Fibroblast of skin of right biceps (primary cell): Measurements from ENCODE around the gene C19orf67.

ENCODE experiments used
- DNase-seq: peaks from one replicate; pipeline ENCODE4 v3.0.0-alpha.2; 2013

Gene C19orf67

GRCh38 chr19:14085309-14085995, at the start of gene C19orf67:
Gene C19orf67 (minus strand): TSS chr19:14085783. CDS start chr19:14085627, 156 bp downstream.
- no peak for DNase-seq

- no peak for DNase-seq
These were observed 49.8 kb upstream of the C19orf67 start for GRCh38 chr19:14135355-14135754.

GRCh38 chr19:14127929-14128509, 42.4 kb upstream of the C19orf67 start:
- no peak for DNase-seq

DNA sequence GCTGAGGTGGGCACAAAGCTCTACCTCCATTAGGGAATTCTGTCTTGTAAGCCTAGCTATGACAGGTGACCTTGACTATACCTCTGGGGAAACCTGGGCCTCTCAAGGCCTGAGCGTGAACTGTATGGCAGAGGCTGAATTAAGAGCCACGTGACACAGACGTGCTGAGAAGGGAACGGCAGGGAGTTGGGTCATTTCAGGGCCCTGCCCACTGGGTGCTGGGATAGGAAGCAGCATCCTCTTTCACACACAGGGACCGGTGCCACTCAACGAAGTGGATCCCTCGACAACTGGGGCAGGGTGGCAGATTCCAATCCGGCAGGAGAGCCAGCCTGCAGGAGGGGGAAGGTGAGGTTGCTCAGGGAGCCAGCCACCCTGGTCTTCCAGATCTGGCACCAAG, 41.6 kb upstream of the C19orf67 start:
- DNase-seq: no peak

DNA sequence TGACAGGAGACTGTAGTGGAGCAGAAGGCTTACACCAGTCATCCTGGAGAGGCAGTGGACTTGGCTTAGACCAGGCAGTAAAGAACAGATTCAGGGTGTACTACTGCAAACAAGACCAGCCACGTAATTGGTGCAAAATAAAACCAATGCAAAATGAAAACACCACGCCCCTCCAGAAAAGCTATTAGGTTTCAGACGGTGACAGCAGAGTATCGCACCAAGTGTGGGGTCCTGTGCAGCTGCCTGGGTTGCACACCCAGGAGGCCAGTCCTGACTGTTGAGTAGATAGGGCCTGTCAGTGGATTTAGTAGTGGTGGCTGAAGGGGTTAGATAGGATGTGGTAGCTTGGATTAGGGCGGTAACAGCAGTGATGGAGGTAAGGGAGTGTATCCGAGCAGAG, 37.3 kb upstream of the C19orf67 start:
- no peak for DNase-seq

DNA sequence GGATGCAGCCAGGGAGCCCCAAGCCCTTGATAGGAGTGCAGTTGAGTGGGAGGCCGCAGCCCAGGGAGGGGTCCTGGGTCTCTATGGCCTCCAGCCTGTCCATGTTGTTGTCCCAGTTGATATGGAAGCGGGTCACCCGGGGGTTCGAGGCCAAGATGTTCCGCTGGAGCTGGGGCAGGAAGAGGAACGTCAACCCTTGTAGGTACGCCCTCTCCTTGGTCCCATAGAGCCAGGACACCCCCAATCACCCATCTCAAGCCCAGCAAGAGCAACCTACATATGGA, 34.9 kb upstream of the C19orf67 start:
- no peak for DNase-seq

DNA sequence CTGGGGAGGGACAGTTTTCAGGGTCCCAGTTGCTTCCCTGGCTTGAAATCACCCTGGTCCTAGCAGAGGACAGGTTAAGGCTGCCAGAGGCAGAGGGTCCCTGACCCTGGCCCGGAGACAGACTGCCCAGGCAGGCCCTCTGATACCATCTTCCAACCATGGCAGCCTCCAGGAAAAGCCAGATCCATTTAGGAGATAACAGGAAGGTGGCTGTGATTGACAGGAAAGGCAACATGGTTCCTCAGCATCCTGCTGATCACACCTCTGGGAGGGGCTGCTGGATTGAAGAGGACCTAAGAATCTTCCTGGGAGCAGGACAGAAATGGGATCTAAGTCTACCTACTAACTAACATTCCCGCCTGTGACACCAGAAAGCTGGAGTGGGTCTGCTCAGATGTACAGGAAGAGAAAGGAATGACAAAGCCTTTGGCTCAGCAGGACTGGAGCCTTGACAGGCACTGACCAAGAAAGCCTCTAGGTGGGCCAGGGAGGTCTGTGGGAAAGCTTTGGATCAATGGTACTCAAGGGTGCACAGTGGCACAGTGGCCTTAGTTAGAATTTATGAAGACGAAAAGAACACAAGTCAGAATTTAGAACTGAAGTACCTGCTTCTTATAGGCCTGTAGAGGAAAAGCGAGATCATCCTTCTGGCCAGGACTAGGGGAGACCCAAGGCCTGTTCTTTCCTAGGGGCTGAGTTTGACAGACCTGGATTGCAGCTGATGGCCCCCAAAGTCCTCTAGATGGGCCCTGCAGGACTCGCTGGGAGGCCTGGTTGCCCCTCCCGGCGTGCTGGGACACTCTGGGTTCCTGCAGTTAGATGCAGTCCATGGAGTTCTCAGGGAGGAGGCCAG, 34.3 kb upstream of the C19orf67 start:
- DNase-seq: no peak

GRCh38 chr19:14119146-14119545, 33.6 kb upstream of the C19orf67 start:
- no peak for DNase-seq

DNA sequence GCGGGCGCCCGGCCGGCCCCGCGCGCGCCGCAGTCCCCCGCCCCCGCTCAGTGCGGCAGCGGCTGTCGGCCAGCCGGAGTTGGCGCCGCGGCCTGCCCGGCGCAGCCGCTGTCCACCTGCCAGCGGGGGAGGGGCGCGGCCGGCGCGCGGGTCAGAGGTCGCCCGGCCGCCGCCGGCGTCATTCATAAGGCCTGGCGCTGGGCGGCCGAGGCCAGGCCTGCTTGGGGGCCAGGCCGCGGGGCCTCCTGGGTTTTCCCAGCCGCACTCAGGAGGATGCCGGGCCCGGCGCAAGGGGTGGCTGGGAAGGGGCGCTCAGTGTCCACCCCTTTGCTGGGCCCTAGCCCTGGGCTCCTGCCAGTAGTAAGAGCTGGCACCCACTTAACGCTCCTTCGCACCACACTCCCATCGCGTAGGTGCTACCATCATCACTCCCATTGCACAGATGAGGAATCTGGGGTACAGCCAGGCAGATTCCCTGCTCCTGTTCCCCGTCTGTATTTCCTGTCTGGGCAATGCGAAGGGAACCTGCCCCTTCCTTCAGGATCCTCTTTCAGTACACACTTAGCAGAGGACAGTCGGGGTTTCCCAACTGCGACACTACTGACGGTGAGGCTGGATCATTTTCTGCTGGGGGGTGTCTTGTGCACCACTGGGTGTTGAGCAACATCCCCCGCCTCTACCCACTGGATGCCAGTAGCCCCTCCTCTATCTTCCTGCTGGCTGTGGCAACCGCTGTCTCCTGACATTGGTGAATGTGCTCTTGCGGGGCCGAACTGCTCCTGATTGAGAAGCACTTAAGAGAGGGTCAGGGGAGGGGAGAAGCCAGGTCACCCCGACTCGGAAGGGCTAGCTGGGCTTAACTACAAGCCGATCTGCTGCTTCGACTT, 32.8 kb upstream of the C19orf67 start:
- DNase-seq: peak; percentile 49

- DNase-seq: peak; percentile 99
These were observed 32.1 kb upstream of the C19orf67 start, which contains the start of gene PRKACA for GRCh38 chr19:14117668-14118164. Gene PRKACA (minus strand): TSS chr19:14117762. CDS start chr19:14117547, 215 bp downstream.

DNA sequence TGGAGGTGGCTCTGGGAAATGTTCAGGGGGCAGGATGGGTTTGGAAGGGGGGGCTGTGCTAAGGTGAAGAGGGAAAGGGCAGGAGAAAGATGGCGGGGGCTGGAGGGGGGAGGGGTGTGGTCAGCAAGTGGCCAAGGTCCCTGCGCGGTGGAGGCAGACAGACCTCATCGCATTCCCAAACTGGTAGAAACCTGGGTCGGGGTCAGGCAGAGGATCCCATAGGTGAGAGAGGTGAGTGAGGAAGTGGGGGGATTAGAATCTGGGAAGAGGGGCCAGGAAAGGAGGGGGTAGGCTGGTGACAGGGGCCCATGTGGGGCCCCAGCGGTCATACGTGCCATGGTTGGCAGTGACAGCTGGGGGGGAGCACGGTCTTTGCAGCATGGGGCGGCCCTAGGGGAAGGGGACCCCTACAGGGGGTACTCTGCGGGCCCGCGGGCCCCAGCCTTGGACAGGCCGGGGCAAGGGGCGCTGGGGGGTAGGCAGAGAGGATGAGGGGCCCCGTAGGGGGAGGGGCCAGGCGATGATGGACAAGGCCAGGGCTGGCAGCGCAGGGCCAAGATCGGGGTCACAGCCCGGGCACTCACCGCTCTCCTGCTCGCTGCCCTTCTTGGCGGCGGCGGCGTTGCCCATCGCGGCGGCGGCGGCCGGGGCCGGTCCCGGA, 31.5 kb upstream of the C19orf67 start:
- DNase-seq: no peak

GRCh38 chr19:14116525-14116917, 30.9 kb upstream of the C19orf67 start:
- DNase-seq: no peak

DNA sequence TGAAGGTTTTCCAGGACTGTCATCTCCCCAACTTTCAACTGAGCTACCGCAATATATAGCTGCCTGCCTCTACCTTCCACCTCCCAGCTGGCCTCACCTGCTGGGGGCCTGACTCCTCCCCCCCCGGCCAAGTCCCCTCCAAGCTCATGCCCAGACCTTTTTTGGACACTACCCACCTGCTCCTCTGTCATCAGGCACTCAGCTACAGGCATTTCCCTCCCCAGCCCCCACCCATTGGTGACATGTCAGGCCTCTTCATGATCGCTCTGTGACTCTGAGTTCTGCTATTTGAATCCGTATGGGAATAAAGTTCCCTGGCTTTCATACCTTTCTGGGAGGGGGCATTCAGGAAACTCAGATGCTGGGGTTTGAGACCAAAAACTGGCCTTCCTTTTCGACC, 30.2 kb upstream of the C19orf67 start:
- DNase-seq: no peak

DNA sequence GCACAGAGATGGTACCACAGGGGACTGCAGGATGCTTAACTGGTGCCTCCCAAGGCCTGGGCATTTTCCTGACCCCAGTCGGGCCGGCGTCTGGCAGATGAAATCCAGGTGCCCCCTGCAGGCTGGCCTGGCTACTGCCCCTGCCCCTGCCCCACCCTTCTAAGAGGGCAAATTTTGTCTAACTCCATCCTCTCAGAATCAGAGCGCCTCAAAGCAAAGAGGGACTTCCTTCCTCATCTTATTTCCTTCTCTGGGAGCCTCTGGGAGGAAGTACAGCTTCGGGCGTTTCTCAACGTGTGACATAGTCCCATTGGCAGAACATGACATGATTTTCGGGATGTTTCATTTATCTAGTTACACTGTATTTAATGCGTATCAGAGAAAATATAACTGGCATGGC, 29.3 kb upstream of the C19orf67 start:
- DNase-seq: no peak

GRCh38 chr19:14114439-14114838, 28.9 kb upstream of the C19orf67 start:
- DNase-seq: no peak

DNA sequence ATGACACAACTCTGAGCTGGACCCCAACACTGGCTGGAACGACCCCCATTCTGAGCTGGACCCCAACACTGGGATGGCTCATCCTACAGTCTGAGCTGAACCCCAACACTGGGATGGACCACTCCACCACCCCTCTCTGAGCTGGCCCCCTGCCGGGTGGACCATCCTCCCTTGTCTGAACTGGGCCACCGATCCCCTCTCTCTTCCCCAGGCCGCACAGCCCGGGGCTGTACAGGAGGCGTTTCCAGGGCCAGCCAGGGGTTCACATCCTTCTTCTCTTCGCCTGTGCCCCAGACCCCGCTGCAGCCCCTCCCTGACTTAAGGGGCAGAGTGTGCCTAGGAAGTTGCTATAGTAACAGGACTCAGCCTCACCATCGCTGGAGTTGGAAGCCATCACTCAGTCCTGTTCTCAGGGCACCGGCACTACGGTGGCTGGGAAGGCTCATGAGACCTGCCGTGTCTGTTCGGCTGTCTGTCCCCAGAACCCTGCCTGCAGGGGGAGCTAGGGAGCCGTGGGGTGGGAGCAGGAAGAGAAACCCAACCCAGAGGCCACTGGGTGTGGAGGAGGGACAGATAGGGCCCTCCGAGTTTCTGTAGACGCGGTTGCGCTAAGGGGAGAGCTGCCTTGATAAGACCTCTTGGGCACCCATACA, 28.3 kb upstream of the C19orf67 start:
- DNase-seq: no peak

DNA sequence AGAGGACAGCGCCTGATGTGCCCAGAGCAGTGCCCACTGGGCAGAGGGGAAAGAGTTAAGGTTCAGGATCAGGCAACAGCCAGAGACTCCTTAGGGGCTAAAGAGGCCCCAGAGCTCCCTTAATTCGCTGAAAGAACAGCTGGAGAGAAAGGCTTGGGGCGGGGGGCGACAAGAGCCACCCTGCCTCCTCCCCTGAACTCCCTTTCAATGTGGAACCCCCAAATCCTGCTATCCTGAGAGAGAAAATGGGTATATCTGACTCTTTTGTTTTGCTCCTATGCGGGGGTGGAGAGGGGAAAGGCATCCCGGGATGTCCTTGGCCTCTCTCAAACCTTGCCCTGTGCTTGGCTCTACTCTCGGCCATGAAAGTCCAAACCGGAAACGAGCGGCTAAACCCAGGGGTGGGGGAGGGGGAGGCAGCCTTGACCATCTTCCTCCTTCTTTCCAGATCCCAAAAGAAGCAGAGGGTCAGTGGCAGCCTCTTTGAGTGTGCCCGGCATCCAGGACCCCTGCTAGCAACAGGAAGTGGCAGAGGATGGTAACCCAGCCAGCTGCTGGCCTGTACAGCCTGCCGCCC, 27.3 kb upstream of the C19orf67 start:
- DNase-seq: no peak

GRCh38 chr19:14112051-14112808, 26.6 kb upstream of the C19orf67 start:
- DNase-seq: no peak

GRCh38 chr19:14111486-14111885, 25.9 kb upstream of the C19orf67 start:
- DNase-seq: no peak

DNA sequence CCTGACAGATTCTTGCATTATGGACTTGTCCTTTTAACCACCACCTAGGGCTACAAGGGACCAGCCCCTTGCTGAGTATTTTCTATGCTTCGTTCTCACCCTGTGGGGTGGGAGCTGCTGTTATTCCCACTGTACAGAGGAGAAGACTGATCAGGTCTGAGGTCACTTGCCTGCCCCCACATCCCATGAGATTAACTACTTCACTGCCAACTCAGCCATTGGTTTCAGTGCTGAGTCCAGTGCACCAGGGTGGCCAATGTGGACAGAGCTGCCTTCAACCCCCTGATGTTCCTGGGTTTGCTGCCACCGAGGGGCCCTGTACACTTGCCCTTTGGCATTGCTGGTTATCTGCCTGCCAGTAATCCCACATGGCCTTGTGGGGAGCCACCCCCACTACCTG, 25.1 kb upstream of the C19orf67 start:
- no peak for DNase-seq
